Heart right ventricle (tissue), 16 donors: ENCODE data around the gene KRT84. TPM values are rescaled to one million over a fixed set of nuclear protein-coding genes. Genes with fewer than 3 reads are reported as not detected.

ENCODE experiments used
- ATAC-seq, 8 donors: fragments of 200-7000 bp; cut with Tn5 transposase; one replicate each; pipeline ENCODE4 v1.9.1; 2020; ENCODE audit warnings: mild to moderate bottlenecking in 8 of 8, moderate library complexity in 8 of 8, moderate number of reproducible peaks in 1 of 8
- DNase-seq, 2 donors: peaks; one replicate each; pipeline ENCODE4 v3.0.0-alpha.2; 2020
- H3K27ac ChIP-seq, 10 donors: fragments of 200-600 bp; sonication (generic) in 2 of 10; one replicate each; pipeline versions ENCODE4 v1.5.0 to v1.8.0; 2020 to 2022; ENCODE audit warnings: mild to moderate bottlenecking in 3 of 10
- H3K27me3 ChIP-seq, 7 donors: fragments of 200-600 bp; one replicate each; pipeline ENCODE4 v1.8.0; 2021 to 2022; ENCODE audit warnings: mild to moderate bottlenecking in 2 of 7
- H3K36me3 ChIP-seq, 9 donors: fragments of 200-600 bp; sonication (generic) in 1 of 9; one replicate each; pipeline versions ENCODE4 v1.5.0 to v1.8.0; 2020 to 2022; ENCODE audit warnings: mild to moderate bottlenecking in 2 of 9
- H3K4me1 ChIP-seq, 9 donors: fragments of 200-600 bp; sonication (generic) in 1 of 9; one replicate each; pipeline versions ENCODE4 v1.5.0 to v1.8.0; 2020 to 2022; ENCODE audit warnings: mild to moderate bottlenecking in 4 of 9
- H3K4me3 ChIP-seq, 10 donors: fragments of 200-600 bp; sonication (generic) in 2 of 10; one replicate each; pipeline versions ENCODE4 v1.5.0 to v1.8.0; 2020 to 2022; ENCODE audit warnings: mild to moderate bottlenecking in 7 of 10, moderate library complexity in 2 of 10
- H3K9me3 ChIP-seq, 11 donors: fragments of 200-600 bp in 10 of 11; sonication (generic) in 2 of 11; one replicate each; pipeline versions ENCODE4 v1.5.0 to v1.8.0; 2013 to 2022; ENCODE audit warnings: mild to moderate bottlenecking in 2 of 11, control low read depth in 1 of 11, moderate library complexity in 1 of 11
- WGBS, 2 donors: extraction: QIAGEN DNeasy Blood & Tissue Kit; methylation state at CpG; one replicate each; pipeline ENCODE4 v1.1.7; 2013; ENCODE audit warnings: inconsistent platforms in 1 of 2; 5-methylcytosine and 5-hydroxymethylcytosine counted together
- intact Hi-C, 10 donors: fragments of 100-400 bp; cut with DNase I; formaldehyde crosslinking; loops; one replicate each; pipeline versions ENCODE4 v1.11.1 to v1.14.2; 2022
- polyA plus RNA-seq, 2 donors: library from polyadenylated mRNA; stranded (reverse); fragments of 200-250 nt; gene quantifications; one replicate each; pipeline ENCODE4 v1.2.3, GENCODE V29; 2013
- total RNA-seq, 10 donors: library from RNA; stranded (reverse); fragmentation: NEBNext Ultra II Directional in 3 of 10; extraction: Animal tissue kit (Norgen Biotek cat#: 25700) in 3 of 10; gene quantifications; one replicate each; pipeline versions ENCODE4 v1.2.1 to v1.2.4, GENCODE V29; 2021 to 2023
- TF ChIP-seq, protein P1 (sequence below), 9 donors: fragments of 200-600 bp; sonication (generic) in 2 of 9; IDR thresholded peaks; one replicate each; pipeline versions ENCODE4 v1.5.0 to v1.8.0; 2021 to 2022; ENCODE audit warnings: antibody characterized with exemption in 9 of 9, mild to moderate bottlenecking in 5 of 9, moderate library complexity in 1 of 9
- donor health status: Arrhythmogenic right ventricular cardiomyopathy.
- donor health status: ischemic (EF 13 %, LVEDD 7.1; RV severe dilation, severe dysfunction).
- donor health status: healthy with polysubstance abuse.
- donor health status: DM: no; HTN: yes; CAD: no.
- donor health status: DM: no; HTN: no; CAD: no.
- donor health status: ischemic (EF 25% LVEDD 6.9; RV normal size, moderate dysfunction).
- donor health status: ischemic (EF 25% LVEDD 5.7; RV mildly dilated, moderate dysfunction).
- donor health status: healthy.
- donor health status: DM: yes; HTN: yes; CAD: no.
- donor health status: Ischemic cardiomyopathy.
- donor health status: ischemic (EF 35%, LVEDD 5.7; RV mildly dilated, moderate dysfunction).
- donor health status: nonischemic (EF 11% LVEDD 7.7; RV severe dilation, severe dysfunction).
- donor health status: DM: yes; HTN: yes; CAD: no.
- donor health status: PGD.
- donor health status: ischemic (EF 29% LVEDD 5.4; RV normal size, mild dysfunction).
- donor health status: nonischemic (EF 23%, LVEDD 6.1; RV moderate dilation, normal function).

KRT84 gene
- total and polyA plus RNA-seq, 12 donors, result not detected

- DNase-seq (no peak), ATAC-seq (no peak)
- Histone ChIP-seq H3K4me1 (no peaks in the 10 kb centered on the region), H3K4me3 (no peak overlapping the region), H3K27me3 (peaks cover 0 to 36% (median 16%) of the 10 kb centered on the region in 7 donors), H3K27ac (no peak overlapping the region), H3K36me3 (no peaks in the 10 kb centered on the region), H3K9me3 (no peaks in the 10 kb centered on the region)
- TF ChIP-seq, protein P1, sequence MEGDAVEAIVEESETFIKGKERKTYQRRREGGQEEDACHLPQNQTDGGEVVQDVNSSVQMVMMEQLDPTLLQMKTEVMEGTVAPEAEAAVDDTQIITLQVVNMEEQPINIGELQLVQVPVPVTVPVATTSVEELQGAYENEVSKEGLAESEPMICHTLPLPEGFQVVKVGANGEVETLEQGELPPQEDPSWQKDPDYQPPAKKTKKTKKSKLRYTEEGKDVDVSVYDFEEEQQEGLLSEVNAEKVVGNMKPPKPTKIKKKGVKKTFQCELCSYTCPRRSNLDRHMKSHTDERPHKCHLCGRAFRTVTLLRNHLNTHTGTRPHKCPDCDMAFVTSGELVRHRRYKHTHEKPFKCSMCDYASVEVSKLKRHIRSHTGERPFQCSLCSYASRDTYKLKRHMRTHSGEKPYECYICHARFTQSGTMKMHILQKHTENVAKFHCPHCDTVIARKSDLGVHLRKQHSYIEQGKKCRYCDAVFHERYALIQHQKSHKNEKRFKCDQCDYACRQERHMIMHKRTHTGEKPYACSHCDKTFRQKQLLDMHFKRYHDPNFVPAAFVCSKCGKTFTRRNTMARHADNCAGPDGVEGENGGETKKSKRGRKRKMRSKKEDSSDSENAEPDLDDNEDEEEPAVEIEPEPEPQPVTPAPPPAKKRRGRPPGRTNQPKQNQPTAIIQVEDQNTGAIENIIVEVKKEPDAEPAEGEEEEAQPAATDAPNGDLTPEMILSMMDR (IDR thresholded peaks at IDR 0.05), result no peak
- WGBS, 2 donors, result 87 to 90% methylated on average over 7 of the region's 7 CpGs
- intact Hi-C loops, result loop anchor here in 1 of 10 donors (10.0 kb wide), 1 partner anchor 155 kb away; no protein-coding TSS in a partner anchor
These were observed 25.3 kb downstream of the KRT84 start for GRCh38 chr12:52360106-52360662.

DNA sequence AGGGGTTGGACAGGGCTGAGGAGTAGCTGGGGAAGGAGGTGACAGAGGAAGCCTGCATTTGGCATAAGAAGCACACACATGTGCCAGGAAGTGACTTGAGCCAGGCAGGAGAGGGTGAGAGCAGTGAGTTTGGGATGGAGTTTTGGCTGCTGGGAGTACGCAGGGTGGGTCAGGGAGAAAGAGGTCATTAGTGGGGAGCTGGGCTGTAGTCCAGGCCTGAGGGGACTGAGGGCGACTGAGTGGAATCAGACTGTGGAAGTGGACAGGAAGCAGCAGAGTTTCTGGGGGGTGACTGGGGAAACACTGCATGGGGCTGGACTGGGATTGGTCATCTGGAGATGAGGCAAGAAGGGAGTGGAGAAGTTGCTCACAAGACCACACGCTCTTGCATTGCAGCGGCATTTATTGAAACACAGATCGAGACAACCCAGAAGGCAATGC, 25.8 kb downstream of the KRT84 start:
- Histone ChIP-seq H3K27me3 (peaks cover 0 to 41% (median 21%) of the 10 kb centered on the region in 7 donors), H3K4me1 (no peaks in the 10 kb centered on the region), H3K36me3 (no peaks in the 10 kb centered on the region), H3K27ac (no peak overlapping the region), H3K4me3 (no peak overlapping the region), H3K9me3 (no peaks in the 10 kb centered on the region)
- ATAC-seq (no peak), DNase-seq (no peak)
- TF ChIP-seq, protein P1 (IDR thresholded peaks at IDR 0.05), result no peak
- intact Hi-C loops, result loop anchor here in 1 of 10 donors (10.0 kb wide), 1 partner anchor 155 kb away; no protein-coding TSS in a partner anchor
- 62 to 73% methylated on average over 5 of the region's 5 CpGs for WGBS, 2 donors

- Histone ChIP-seq H3K4me1 (peaks cover 0 to 3% (median 0%) of the 10 kb centered on the region in 9 donors), H3K9me3 (no peaks in the 10 kb centered on the region), H3K27me3 (peaks cover 0 to 43% (median 28%) of the 10 kb centered on the region in 7 donors), H3K36me3 (no peaks in the 10 kb centered on the region), H3K4me3 (no peak overlapping the region), H3K27ac (no peak overlapping the region)
- intact Hi-C loops, result no loop called here
- no peak for ATAC-seq
- no peak for DNase-seq
- 65 to 70% methylated on average over 5 of the region's 5 CpGs for WGBS, 2 donors
- TF ChIP-seq, protein P1 (IDR thresholded peaks at IDR 0.05), result no peak
These were observed 26.7 kb downstream of the KRT84 start for GRCh38 chr12:52358575-52359350.

DNA sequence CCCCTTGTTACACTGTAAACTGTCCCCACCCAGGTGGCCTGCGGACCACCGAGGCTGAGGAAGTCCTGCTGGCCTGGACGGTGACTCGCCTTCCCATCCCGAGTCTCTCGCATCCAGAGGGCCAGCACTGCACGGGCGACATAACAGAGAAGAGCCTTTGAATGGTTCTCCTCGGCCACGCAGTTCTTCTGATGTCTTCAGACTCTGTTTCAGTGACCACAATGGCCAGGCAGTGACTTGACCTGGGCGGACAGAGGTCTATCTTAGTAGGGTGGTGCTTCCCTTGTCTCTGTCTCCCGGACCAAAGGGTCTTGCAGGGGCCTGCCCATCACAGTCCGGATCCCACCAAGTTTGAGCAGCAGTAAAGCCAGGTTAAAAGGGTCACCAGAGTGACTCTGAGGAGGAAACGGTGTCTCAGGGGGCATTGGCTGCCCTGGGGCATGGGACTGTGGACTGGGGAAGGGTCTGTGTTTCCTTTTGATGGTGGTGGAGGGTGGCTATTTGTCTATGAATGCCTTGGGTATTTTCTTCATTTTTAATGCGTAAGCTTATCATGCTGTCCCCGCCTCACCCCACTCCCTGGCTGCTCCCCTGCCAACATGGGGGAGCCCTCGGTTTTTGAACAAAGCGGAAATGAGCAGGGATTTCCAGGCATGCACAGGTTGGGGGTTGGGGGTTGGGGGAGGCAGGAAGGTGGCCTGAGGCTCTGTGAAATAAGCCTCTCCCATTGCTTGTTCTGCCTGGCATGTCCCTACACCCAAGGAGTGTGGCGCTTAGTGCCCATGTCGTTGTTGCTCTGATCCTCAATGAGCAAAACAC, 28.5 kb downstream of the KRT84 start:
- TF ChIP-seq, protein P1 (IDR thresholded peaks at IDR 0.05), result no peak
- Histone ChIP-seq H3K27me3 (peaks cover 0 to 48% (median 34%) of the 10 kb centered on the region in 7 donors), H3K4me3 (no peak overlapping the region), H3K27ac (no peak overlapping the region), H3K4me1 (peaks cover 0 to 3% (median 0%) of the 10 kb centered on the region in 9 donors), H3K9me3 (no peaks in the 10 kb centered on the region), H3K36me3 (no peaks in the 10 kb centered on the region)
- intact Hi-C loops, result no loop called here
- ATAC-seq (no peak), DNase-seq (no peak)
- 88 to 90% methylated on average over 20 of the region's 20 CpGs for WGBS, 2 donors
